ENCODE measurements around the gene ADCY2.

ADCY2 gene

GRCh38 chr5:7878381-7878873 lies 482.5 kb downstream of the ADCY2 start:
- Histone ChIP-seq H3K4me1 (ENCODE audit: insufficient read depth, low read length) (no peaks in the 10 kb centered on the region), H3K4me3 (ENCODE audit: low read length) (no peak overlapping the region), H3K9ac (ENCODE audit: low read depth, low read length) (no peak overlapping the region), H3K9me3 (ENCODE audit: insufficient read depth, low read depth, low read length) (no peaks in the 10 kb centered on the region), H3K27ac (ENCODE audit: low read length) (no peak overlapping the region), H3K36me3 (ENCODE audit: insufficient read depth, low read depth, low read length) (peaks cover 97% of the 10 kb centered on the region), H3K27me3 (ENCODE audit: insufficient read depth, low read length) (no peaks in the 10 kb centered on the region)
